Tongue (tissue), 2 donors: Measurements from ENCODE around the gene PEA15. TPM values are rescaled to one million over a fixed set of nuclear protein-coding genes. Genes with fewer than 3 reads are reported as not detected.
A peak's percentile ranks its signal among the peaks of the same experiment; 100 is the strongest.

ENCODE experiments used
- DNase-seq: peaks from one replicate; pipeline ENCODE4 v3.0.0-alpha.2; 2015
- total RNA-seq: library from RNA; depleted of rRNA; stranded (reverse); fragments of >200 nt; gene quantifications from one replicate; pipeline ENCODE4 v1.2.3, GENCODE V29; 2014

PEA15 gene, protein sequence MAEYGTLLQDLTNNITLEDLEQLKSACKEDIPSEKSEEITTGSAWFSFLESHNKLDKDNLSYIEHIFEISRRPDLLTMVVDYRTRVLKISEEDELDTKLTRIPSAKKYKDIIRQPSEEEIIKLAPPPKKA
- 50.7 TPM for total RNA-seq

DNA sequence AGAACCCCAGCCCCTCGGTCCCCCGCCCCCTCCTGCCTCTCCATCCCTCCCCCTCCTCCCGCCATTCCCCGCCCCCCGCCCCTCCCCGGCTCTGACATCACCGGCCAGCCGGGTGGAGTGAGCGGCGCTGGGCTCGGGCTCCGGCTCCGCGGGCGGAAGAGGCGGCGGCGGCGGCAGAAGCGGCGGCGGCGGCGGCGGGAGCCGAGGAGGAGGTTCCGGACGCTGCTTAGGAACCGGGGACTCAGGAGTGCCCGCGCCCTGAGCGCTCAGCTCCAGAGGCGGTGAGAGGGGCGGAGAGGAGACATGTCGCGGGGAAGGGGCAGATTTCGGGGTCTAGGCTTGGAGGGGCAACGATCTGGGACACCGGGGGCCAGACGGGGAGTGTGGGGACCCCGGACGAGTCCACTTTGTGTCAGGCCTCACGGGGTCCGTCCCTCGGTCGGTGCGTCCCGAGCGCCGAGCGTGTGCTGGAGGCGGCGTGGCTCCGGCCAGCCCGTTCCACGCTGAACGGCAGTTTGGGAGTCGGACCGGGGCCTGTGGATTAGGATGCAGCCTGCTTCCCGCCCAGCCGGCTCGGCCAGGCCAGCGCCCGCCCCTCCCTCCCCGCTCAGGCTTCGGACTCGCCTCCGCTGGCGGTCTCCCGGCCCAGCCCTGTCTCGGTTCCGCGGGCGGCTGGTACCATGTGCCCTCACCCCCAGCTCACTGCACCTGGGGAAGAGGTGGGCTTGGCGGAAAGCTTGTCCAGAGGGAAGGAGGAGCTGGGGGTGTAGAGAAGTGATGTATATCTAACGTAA is at the start of gene PEA15:
Gene PEA15, plus strand, starts transcription at position 143 of the 794 bp plus-strand sequence. CDS start 6,161 bp downstream, outside the sequence.
- peak; percentile 90 for DNase-seq

GRCh38 chr1:160156361-160156760 is 48.8 kb upstream of the PEA15 start:
- peak; percentile 12 for DNase-seq

DNA sequence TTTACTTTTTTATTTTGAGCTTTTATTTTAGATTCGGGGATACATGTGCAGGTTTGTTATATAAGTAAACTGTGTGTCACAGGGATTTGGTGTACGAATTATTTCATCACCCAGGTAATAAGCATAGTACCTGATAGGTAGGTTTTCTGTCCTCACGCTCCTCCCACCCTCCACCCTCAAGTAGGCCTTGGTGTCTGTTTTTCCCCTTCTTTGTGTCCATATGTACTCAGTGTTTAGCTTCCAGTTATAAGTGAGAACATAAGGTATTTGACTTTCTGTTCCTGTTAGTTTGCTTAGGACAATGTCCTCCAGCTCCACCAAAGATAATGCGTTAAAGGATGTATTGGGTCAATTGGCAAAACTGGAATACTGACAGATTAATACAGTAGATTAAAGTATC is 48.0 kb upstream of the PEA15 start:
- DNase-seq = no peak

GRCh38 chr1:160158031-160158430 is 47.2 kb upstream of the PEA15 start:
- peak; percentile 31 for DNase-seq

GRCh38 chr1:160158534-160158933 is 46.6 kb upstream of the PEA15 start:
- DNase-seq = no peak

DNA sequence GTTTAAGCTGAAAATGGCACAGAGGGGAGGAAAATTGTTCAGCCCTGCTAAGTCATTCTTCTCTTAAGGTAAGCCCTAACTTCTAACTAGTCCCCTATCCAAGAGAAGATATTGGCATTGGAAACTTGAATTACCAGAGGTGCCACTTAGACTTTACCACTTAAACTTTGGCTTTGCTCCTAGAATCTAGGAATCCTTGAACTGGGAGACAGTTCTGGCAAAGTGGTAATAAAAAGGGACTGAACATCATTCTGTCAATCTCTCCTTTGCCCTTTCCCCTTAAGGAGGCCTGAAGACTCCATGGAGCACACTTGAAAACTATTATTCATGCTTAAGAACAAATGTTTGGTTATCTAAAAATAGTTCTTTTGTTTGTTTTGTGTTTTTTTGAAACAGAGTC is 45.3 kb upstream of the PEA15 start:
- DNase-seq = no peak

DNA sequence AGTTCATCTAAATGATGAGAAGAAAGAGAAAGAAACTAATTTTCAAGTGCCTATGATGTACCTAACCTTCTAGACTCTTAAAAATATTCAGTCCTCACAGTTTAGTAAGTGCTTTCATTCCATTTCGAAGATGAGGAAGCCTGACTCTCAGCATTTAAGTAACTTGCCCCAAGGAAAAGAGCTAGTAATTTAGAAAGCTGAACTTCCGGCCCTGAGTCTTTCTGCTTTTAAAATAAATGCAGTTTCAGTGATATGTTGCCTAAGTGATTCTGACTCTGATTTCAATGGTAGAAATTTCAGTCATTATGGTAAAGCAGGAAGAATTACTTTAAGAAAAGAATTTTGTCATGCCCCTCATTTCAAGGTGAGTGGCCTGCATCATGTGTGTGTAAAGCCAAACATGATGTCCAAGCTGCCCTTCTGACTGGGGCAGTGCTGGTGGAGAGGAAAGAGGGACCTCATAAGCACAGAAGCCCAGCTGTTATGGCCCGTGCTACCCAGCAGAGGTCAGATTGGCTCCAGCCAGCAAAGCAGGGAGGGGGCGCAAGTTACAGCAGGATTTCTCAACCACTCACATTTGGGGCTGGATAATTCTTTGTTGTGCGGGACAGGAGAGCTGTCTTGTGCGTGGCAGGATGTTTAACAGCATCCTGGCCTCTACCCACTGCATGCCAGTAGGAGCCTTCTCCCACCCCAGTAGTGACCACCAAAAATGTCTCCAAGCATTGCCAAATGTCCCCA is 43.0 kb upstream of the PEA15 start:
- peak; percentile 53 for DNase-seq

DNA sequence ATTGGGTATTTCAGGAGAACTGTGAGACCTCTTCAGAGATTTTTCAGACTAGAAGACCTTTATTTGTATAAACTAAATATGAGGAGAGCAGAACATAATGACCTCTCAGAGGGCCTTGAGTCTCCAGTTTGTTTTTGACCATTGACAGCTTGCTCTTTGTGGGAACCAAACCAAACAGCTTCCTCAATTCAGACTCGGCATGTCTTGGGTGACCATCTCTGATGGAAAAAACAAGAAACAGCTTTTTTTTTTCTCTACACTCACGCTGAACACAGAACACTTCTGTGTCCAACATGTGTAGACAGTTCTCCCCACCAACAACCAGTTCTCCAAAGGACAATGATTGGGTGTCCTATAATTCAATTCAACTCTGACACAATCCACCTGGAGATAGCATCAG is 42.3 kb upstream of the PEA15 start:
- DNase-seq = no peak

DNA sequence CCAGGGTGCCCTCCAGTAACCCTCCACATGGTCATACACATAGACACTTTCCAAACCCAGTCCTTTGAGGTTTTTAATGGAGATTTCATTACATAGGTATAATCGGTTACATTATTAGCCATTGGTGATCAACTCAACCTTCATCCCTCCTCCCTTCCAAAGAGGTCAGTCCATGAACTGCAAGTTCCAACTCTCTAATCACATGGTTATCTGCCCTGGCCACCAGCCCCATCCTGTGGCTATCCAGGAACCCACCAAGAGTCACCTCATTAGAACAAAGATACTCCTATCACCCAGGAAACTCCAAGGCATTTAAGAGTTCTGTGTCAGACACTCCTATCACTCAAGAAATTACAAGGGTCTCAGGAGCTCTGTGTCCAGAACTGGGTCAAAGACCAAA is 41.6 kb upstream of the PEA15 start:
- DNase-seq = no peak

- DNase-seq = no peak
Observed at GRCh38 chr1:160164121-160164520, 41.1 kb upstream of the PEA15 start.

GRCh38 chr1:160166166-160166868 is 38.9 kb upstream of the PEA15 start:
- DNase-seq = no peak

DNA sequence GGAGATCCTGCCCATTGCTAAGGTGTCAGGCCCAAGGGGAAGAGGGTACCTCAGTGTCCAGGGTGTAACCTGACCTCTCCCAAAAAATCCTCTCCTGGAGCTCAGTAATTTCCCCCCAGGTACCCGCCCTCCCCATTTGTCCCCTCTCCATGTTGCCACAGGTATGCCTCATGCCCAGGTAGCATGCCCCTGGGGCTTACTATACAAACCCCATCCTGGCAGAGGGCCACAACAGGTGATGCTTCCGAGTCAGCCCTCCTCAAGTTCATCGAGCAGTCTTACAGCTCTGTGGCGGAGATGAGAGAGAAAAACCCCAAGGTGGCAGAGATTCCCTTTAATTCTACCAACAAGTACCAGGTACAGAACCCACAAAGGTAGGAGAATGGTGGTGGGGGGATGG is 38.1 kb upstream of the PEA15 start:
- DNase-seq = no peak

- peak; percentile 79 for DNase-seq
Observed at GRCh38 chr1:160167580-160167979, 37.6 kb upstream of the PEA15 start.

GRCh38 chr1:160168016-160168415 is 37.2 kb upstream of the PEA15 start:
- DNase-seq = peak; percentile 20

DNA sequence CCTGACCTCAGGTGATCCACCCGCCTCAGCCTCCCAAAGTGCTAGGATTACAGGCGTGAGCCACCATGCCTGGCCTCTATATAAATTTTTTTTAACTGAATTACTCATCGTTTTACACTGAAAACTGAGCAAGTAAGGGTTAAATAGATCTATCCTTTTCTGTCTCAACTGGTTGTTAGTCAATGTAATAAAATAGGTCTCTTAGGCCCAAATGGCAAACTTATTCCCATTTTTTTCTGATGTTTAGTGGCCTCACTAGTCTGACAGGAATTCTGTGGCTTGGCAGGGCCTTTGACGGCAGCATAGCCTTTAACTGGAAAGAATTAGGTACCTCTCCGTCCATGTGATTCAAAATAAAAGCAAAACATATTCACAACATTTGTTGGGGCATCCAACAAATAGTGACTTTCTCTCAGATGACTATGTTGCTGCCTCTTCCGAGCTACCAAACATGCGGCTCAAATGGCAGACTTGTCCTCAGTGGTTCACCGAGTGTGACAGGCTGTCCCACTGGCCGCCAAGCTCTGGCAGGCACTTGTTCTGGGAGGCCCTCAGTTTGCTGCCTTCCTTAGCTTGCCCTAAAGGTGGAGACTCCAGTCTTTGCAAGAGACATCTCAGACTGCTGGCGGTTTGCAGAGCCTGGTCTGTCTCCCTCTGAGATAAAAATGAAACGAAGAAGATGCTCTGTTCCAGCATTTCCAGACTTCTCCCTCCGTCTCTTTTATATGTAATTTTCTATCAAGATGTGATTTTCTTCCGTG is 36.4 kb upstream of the PEA15 start:
- DNase-seq = peak; percentile 43

- no peak for DNase-seq
Observed at GRCh38 chr1:160169553-160170399, 35.4 kb upstream of the PEA15 start.

DNA sequence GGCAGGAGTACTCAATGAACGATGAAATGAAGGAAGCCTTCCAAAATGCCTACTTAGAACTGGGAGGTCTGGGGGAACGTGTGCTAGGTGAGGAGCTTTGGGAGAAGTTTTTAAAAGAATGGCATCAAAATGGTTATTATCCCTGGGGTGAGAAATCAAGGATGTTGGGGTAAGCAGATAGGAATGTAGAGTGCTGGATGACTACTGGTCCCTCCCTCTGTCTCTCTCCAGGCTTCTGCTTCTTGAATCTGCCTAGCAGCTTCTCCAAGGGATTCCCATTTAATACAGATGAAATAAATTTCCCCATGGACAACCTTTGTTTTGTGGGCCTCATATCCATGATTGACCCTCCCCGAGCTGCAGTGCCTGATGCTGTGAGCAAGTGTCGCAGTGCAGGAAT is 33.8 kb upstream of the PEA15 start:
- DNase-seq = no peak

GRCh38 chr1:160171980-160172379 is 33.2 kb upstream of the PEA15 start:
- no peak for DNase-seq

DNA sequence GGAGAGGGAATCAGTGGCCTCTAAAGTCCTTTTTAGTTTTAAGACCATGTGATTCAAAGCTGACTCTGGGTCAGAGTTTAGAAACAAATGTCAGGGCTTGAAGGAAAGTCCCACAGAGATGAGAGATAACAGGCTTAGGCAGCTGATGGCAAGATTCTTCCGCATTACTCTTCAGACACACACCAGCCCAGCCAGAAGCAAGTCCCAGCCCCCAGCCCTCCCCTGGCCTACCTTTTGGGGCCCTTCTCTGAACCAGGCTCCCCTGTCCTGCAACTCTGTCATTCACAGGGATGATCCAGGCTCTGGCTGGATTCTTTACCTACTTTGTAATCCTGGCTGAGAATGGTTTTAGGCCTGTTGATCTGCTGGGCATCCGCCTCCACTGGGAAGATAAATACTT is 28.0 kb upstream of the PEA15 start:
- DNase-seq = no peak

GRCh38 chr1:160177667-160178066 is 27.5 kb upstream of the PEA15 start:
- DNase-seq = no peak

- no peak for DNase-seq
Observed at GRCh38 chr1:160178731-160179130, 26.5 kb upstream of the PEA15 start.
